B cell (primary cell): ENCODE data around the gene PDE6A. TPM values are rescaled to one million over a fixed set of nuclear protein-coding genes. Genes with fewer than 3 reads are reported as not detected.

ENCODE experiments used
- ATAC-seq: fragments of 200-7000 bp; cut with Tn5 transposase; one replicate; pipeline ENCODE4 v1.10.0; 2021; ENCODE audit warnings: low read depth, mild to moderate bottlenecking, moderate number of reproducible peaks, moderate library complexity
- CTCF ChIA-PET: fragments of 350-600 bp; sonication (Branson Sonifier 250); formaldehyde crosslinking; loops from one replicate; lab custom pipeline; 2021; ENCODE audit warnings: antibody characterized with exemption, inconsistent platforms; lab: Charles Lee
- POLR2A ChIA-PET: fragments of 350-600 bp; sonication (Branson Sonifier 250); formaldehyde crosslinking; loops from one replicate; lab custom pipeline; 2021; ENCODE audit warnings: antibody characterized with exemption; lab: Charles Lee
- DNase-seq: peaks from one replicate; pipeline ENCODE4 v3.0.0; 2013
- H2AFZ ChIP-seq: 2 replicates; pipeline ENCODE4 v1.6.1; 2012; ENCODE audit warnings: mild to moderate bottlenecking, low read depth, low read length; ENCODE audit not compliant: insufficient read depth, poor library complexity, severe bottlenecking
- H3K27ac ChIP-seq, 2 donors: 1 replicate in 1 of 2; 2 replicates in 1 of 2; pipeline ENCODE4 v1.5.1; 2012 to 2013; ENCODE audit warnings: low read length in 2 of 2, mild to moderate bottlenecking in 2 of 2, moderate library complexity in 1 of 2
- H3K27me3 ChIP-seq, 4 experiments: fragments of 200-600 bp in 1 of 4; sonication (generic) in 1 of 4; replicated peaks in 1 of 4; 1 replicate in 2 of 4; 2 replicates in 2 of 4; pipeline versions ENCODE4 v1.6.1 to v1.7.0; 2013 to 2016; ENCODE audit warnings: low read length in 3 of 4, mild to moderate bottlenecking in 2 of 4, mixed read lengths in 1 of 4, moderate library complexity in 1 of 4; ENCODE audit not compliant: insufficient read depth in 4 of 4, control insufficient read depth in 3 of 4; ENCODE audit errors: control extremely low read depth in 1 of 4
- H3K36me3 ChIP-seq, 2 experiments: replicated peaks in 1 of 2; 1 replicate in 1 of 2; 2 replicates in 1 of 2; pipeline versions ENCODE4 v1.6.1 to v1.7.1; 2013; ENCODE audit warnings: low read length in 1 of 2; ENCODE audit not compliant: insufficient read depth in 2 of 2, control insufficient read depth in 1 of 2; ENCODE audit errors: control extremely low read depth in 1 of 2, extremely low read depth in 1 of 2
- H3K4me1 ChIP-seq, 2 donors: fragments of 200-600 bp in 1 of 2; sonication (generic) in 1 of 2; 1 replicate in 1 of 2; 2 replicates in 1 of 2; pipeline versions ENCODE4 v1.5.1 to v1.6.1; 2013 to 2017; ENCODE audit warnings: low read length in 2 of 2; ENCODE audit not compliant: control insufficient read depth in 2 of 2, insufficient read depth in 2 of 2
- H3K4me2 ChIP-seq: replicated peaks from 2 replicates; pipeline ENCODE3; 2012; ENCODE audit warnings: mild to moderate bottlenecking, low read depth, low read length; ENCODE audit not compliant: poor library complexity, severe bottlenecking
- H3K4me3 ChIP-seq, 5 experiments: fragments of 200-600 bp in 1 of 5; sonication (generic) in 1 of 5; 1 replicate in 3 of 5; 2 replicates in 2 of 5; pipeline versions ENCODE4 v1.5.1 to v1.7.0; 2011 to 2016; ENCODE audit warnings: low read length in 4 of 5, mild to moderate bottlenecking in 4 of 5, low read depth in 2 of 5, control low read depth in 1 of 5, moderate library complexity in 1 of 5; ENCODE audit not compliant: insufficient read depth in 1 of 5; ENCODE audit errors: control extremely low read depth in 1 of 5, extremely low read depth in 1 of 5
- H3K79me2 ChIP-seq: fragments of 200-600 bp; sonication (generic); one replicate; pipeline ENCODE4 v1.6.0; 2016; ENCODE audit warnings: low read length; ENCODE audit not compliant: control insufficient read depth, insufficient read depth
- H3K9ac ChIP-seq: fragments of 200-600 bp; sonication (generic); 2 replicates; pipeline ENCODE4 v1.6.1; 2017; ENCODE audit warnings: mild to moderate bottlenecking, low read length, moderate library complexity
- H3K9me3 ChIP-seq, 3 donors: one replicate each; pipeline versions ENCODE4 v1.6.1 to v1.7.1; 2013; ENCODE audit warnings: low read length in 2 of 3; ENCODE audit not compliant: control insufficient read depth in 2 of 3, insufficient read depth in 1 of 3; ENCODE audit errors: control extremely low read depth in 1 of 3
- H4K20me1 ChIP-seq: 2 replicates; pipeline ENCODE4 v1.6.0; 2012; ENCODE audit warnings: mild to moderate bottlenecking, low read length; ENCODE audit not compliant: insufficient read depth, control insufficient read depth, poor library complexity, severe bottlenecking
- H3K27ac Mint-ChIP-seq: one replicate; pipeline ENCODE4 v1.8.0; 2021; ENCODE audit warnings: mixed read lengths
- H3K27me3 Mint-ChIP-seq: one replicate; pipeline ENCODE4 v1.8.0; 2021; ENCODE audit warnings: mixed read lengths
- H3K4me1 Mint-ChIP-seq: one replicate; pipeline ENCODE4 v1.8.0; 2021; ENCODE audit warnings: mixed read lengths
- H3K4me3 Mint-ChIP-seq: one replicate; pipeline ENCODE4 v1.8.0; 2021; ENCODE audit warnings: mixed read lengths
- H3K9me3 Mint-ChIP-seq: one replicate; pipeline ENCODE4 v1.8.0; 2022; ENCODE audit warnings: mixed read lengths; ENCODE audit not compliant: insufficient read depth
- CTCF ChIP-seq: fragments of 200-600 bp; IDR thresholded peaks from one replicate; pipeline ENCODE4 v1.8.0; 2022; ENCODE audit warnings: antibody characterized with exemption, mild to moderate bottlenecking
- EZH2 ChIP-seq: IDR thresholded peaks from 2 replicates; pipeline ENCODE4 v1.6.1; 2012; ENCODE audit warnings: borderline replicate concordance, low read depth, mild to moderate bottlenecking, moderate library complexity, low read length; ENCODE audit not compliant: insufficient read depth, poor library complexity, severe bottlenecking
- WGBS: methylation state at CpG from one replicate; pipeline ENCODE4 v1.1.5; 2013; ENCODE audit warnings: missing lambda C conversion rate; ENCODE audit not compliant: insufficient coverage; 5-methylcytosine and 5-hydroxymethylcytosine counted together
- intact Hi-C: fragments of 100-400 bp; cut with micrococcal nuclease; formaldehyde crosslinking; loops from one replicate; pipeline ENCODE4 v1.10.0; 2022
- polyA plus RNA-seq: library from polyadenylated mRNA; depleted of rRNA; stranded (reverse); fragments of >200 nt; gene quantifications from 2 replicates; pipeline ENCODE4 v1.2.3, GENCODE V29; 2012
- total RNA-seq, 2 donors: library from RNA; stranded (reverse); fragments of 120-200 nt in 1 of 2; gene quantifications; 1 replicate in 1 of 2; 2 replicates in 1 of 2; pipeline versions ENCODE4 v1.2.3 to v1.2.4, GENCODE V29; 2013 to 2022

The PDE6A gene
- total and polyA plus RNA-seq, 2 donors (not counting 1 experiment from before 2014, with no cell fraction given): not detected

- Mint-ChIP-seq H3K9me3 (no peaks in the 10 kb centered on the region), H3K4me3 (no peak overlapping the region), H3K4me1 (no peaks in the 10 kb centered on the region), H3K27ac (no peak overlapping the region), H3K27me3 (no peaks in the 10 kb centered on the region)
- Histone ChIP-seq H3K4me1 (no peaks in the 10 kb centered on the region), H3K9ac (no peak overlapping the region), H3K4me2 (no peak overlapping the region), H3K79me2 (no peaks in the 10 kb centered on the region), H4K20me1 (no peaks in the 10 kb centered on the region), H3K27me3 (no peaks in the 10 kb centered on the region), H3K9me3 (no peaks in the 10 kb centered on the region), H3K27ac (no peak overlapping the region), H3K36me3 (no peaks in the 10 kb centered on the region), H3K4me3 (no peak overlapping the region), H2AFZ (no peak overlapping the region)
- no peak for DNase-seq
- TF ChIP-seq EZH2: no peak
- ChIA-PET POLR2A (no interaction called here), CTCF (no interaction called here)
- 95% methylated on average over 9 of the region's 11 CpGs for whole genome bisulfite sequencing
- no peak for ATAC-seq
- intact Hi-C loops: no loop called here
These were observed 72.1 kb downstream of the PDE6A start for GRCh38 chr5:149872351-149873040.

GRCh38 chr5:149871471-149871870 lies 73.1 kb downstream of the PDE6A start:
- no peak for TF ChIP-seq EZH2
- TF ChIP-seq CTCF: no peak
- no peaks in the 10 kb centered on the region for H3K27me3 Mint-ChIP-seq
- no peaks in the 10 kb centered on the region for H3K9me3 Mint-ChIP-seq
- H3K4me2 ChIP-seq: no peak overlapping the region
- whole genome bisulfite sequencing: 94% methylated on average over 7 of the region's 7 CpGs
- POLR2A ChIA-PET: no interaction called here
- H3K4me3 Mint-ChIP-seq: no peak overlapping the region
- H2AFZ ChIP-seq: no peak overlapping the region
- no peak overlapping the region for H3K4me3 ChIP-seq
- H3K27ac Mint-ChIP-seq: no peak overlapping the region
- no peaks in the 10 kb centered on the region for H4K20me1 ChIP-seq
- no peaks in the 10 kb centered on the region for H3K27me3 ChIP-seq
- DNase-seq: no peak
- no peak overlapping the region for H3K27ac ChIP-seq
- CTCF ChIA-PET: no interaction called here
- no peaks in the 10 kb centered on the region for H3K4me1 ChIP-seq
- no peak for ATAC-seq
- no peaks in the 10 kb centered on the region for H3K4me1 Mint-ChIP-seq
- intact Hi-C loops: no loop called here
- no peaks in the 10 kb centered on the region for H3K79me2 ChIP-seq
- no peaks in the 10 kb centered on the region for H3K36me3 ChIP-seq
- no peaks in the 10 kb centered on the region for H3K9me3 ChIP-seq
- no peak overlapping the region for H3K9ac ChIP-seq
